ENCODE results near the gene NLGN1.

Gene NLGN1

DNA sequence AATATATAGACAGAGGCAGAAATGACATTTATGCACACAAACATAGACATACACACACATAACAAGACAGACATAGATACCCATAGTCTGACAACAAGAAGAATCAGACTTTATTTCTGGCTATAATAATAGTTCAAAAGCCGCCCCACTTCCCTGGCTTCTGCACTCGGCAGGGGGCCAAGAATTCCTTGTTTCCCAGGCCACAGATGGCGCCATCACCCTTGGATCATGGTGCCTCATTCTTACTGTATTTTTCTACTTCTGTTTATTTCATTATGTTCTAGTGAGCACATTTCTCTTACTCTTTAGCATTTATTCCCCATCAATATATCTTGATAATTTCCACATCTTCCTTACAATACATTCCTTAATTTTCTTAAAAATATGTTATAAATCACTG is 387.5 kb downstream of the NLGN1 start:
- TF ChIP-seq, protein P1, sequence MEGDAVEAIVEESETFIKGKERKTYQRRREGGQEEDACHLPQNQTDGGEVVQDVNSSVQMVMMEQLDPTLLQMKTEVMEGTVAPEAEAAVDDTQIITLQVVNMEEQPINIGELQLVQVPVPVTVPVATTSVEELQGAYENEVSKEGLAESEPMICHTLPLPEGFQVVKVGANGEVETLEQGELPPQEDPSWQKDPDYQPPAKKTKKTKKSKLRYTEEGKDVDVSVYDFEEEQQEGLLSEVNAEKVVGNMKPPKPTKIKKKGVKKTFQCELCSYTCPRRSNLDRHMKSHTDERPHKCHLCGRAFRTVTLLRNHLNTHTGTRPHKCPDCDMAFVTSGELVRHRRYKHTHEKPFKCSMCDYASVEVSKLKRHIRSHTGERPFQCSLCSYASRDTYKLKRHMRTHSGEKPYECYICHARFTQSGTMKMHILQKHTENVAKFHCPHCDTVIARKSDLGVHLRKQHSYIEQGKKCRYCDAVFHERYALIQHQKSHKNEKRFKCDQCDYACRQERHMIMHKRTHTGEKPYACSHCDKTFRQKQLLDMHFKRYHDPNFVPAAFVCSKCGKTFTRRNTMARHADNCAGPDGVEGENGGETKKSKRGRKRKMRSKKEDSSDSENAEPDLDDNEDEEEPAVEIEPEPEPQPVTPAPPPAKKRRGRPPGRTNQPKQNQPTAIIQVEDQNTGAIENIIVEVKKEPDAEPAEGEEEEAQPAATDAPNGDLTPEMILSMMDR (IDR thresholded peaks at IDR 0.05; ENCODE audit: borderline replicate concordance, insufficient read depth, low read depth, low read length) = no peak
- no peak overlapping the region for H3K4me3 ChIP-seq (ENCODE audit: low read depth, low read length)

DNA sequence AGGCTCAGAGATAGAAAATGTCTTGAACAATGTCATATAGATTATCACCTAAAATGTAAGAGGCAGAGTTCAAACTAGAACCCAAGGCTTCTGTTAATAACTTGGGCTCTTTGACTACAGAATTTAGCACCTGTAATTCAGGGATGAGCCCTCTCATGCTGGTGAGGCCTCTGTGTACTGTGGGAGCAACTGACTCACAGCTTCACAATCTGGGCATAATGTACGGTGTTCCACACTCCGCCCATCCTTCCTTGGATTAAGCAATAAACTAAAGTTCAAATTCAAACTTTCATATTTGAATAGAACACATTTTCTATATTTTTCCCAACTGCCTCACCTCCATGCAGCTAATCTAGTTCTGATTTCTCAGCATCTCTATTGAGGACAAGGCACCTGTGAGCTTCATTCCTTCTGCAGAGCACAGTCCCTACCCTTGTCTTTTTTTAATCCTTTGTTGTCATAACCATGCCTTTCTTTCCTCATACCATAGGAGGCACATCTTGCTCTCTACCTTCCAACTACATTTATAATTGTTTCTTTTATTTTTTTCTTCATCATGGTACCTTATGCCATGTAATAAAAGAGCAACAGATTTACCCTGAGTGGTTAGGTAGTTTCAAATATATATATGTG is 392.1 kb downstream of the NLGN1 start:
- TF ChIP-seq, protein P1 (IDR thresholded peaks at IDR 0.05; ENCODE audit: borderline replicate concordance, insufficient read depth, low read depth, low read length) = no peak
- H3K4me3 ChIP-seq (ENCODE audit: low read depth, low read length) = no peak overlapping the region

DNA sequence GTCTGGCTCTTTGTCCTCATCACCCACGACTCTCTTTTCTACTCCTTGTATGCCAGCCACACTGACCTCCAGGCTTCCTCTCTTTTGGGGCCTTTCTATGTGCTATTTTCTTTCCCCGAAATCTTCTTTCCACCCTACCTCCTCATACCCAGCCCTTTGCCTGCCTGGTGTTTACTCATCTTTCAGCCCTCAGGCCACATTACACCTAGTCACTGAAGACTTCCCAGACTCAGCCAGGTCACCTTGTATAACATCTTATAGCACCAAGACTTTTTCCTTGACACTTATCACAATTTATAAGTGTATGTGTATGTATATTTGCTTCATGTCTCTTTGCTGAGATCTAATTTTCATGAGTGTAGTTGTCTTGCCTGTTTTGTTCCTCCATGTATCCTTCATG is 396.4 kb downstream of the NLGN1 start:
- TF ChIP-seq, protein P1 (IDR thresholded peaks at IDR 0.05; ENCODE audit: borderline replicate concordance, insufficient read depth, low read depth, low read length) = no peak
- H3K4me3 ChIP-seq (ENCODE audit: low read depth, low read length) = no peak overlapping the region

DNA sequence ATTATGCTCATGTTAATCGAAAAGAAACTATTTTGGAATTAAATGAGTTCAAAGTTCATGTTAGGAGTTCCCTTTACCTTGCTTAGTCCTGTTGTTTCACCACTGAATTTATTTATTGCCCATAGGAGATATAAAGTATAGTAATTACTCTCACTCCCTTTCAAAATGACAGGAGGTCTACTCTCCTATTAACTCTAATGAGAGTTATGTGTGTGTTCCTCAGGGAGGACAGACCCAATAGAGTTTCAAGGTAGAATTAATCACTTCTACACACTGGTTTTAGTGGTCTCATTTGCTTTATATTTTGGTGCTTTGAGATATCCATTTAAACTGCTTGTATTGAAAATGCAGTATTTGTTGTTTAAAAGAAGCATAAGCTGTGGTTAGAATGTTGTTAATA is 398.9 kb downstream of the NLGN1 start:
- no peak overlapping the region for H3K4me3 ChIP-seq (ENCODE audit: low read depth, low read length)

DNA sequence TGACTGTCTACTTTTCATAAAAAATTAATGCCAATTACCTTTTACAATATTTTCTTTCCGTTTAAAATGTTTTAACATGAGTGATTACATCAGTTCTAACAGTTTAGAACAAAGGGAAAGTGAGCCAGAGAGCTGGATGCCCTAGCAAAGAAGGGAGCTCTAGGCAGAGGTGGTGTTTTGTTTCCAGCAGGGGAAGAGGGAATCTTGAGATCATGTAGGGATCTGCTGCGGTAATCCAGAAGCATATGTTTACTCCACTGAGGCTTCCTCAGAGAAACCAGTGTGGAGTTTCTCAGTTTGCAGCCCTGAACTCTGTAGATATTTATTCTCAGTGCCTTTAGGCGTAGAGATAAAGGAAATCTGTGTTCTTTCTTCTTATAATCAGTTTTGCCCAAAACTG is 399.3 kb downstream of the NLGN1 start:
- H3K4me3 ChIP-seq (ENCODE audit: low read depth, low read length) = no peak overlapping the region
- TF ChIP-seq, protein P1 (IDR thresholded peaks at IDR 0.05; ENCODE audit: borderline replicate concordance, insufficient read depth, low read depth, low read length) = no peak

More for the DNA sequence above, 398.9 kb downstream of the NLGN1 start:
- TF ChIP-seq, protein P1 (IDR thresholded peaks at IDR 0.05; ENCODE audit: borderline replicate concordance, insufficient read depth, low read depth, low read length) = no peak

DNA sequence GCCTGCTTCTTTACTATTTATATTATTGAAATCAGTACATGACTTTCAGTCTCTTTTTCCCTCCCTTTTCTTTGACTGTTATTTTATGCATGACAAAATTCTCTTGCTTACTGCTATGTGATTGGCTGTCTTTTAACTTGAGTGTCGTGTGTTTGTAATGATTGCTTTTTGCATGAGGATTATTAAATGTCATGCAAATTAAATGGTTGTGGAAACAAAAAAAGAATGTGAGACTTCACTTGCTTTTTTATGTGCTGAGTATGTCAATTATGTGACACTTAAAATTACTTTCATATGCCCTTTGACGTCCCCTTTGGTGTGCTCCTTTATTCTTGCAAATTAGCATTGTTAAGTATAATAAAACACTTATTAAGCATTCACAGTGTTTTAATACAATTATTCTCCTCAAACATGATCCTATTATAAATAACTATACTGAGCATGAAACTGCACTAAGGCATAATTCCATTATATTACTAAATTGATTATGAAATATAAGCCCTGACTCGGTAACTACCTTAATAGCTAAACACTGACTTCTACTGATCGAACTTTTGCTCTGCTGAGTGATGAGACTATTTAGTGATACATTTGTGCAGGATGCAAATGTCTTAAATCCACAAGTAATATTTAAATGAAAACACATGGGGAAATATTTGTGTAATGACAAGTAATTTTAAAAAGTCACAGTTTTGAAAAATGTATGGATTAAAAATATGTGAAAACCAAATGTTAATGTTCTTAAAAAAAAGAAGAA is 401.7 kb downstream of the NLGN1 start:
- TF ChIP-seq, protein P1 (IDR thresholded peaks at IDR 0.05; ENCODE audit: borderline replicate concordance, insufficient read depth, low read depth, low read length) = no peak

DNA sequence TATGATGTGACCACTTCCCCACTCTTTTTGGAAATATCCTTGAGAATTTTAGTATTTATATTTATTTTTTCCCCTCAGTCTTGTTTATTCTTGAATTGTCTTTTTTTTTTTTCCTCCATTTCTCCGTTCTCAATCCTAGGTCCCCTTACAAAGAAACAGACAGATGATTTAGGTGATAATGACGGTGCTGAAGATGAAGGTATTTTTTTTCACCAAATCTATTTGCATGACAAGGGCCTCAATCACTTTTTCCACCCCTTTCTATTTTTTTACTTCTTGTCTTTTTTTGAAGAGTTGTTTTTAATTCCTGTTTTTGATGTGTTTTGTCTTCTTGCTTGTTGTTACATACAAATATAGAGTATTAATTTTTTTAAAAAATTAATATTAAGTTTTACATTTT is 402.6 kb downstream of the NLGN1 start:
- TF ChIP-seq, protein P1 (IDR thresholded peaks at IDR 0.05; ENCODE audit: borderline replicate concordance, insufficient read depth, low read depth, low read length) = no peak
- no peak overlapping the region for H3K4me3 ChIP-seq (ENCODE audit: low read depth, low read length)

More for the DNA sequence above, 401.7 kb downstream of the NLGN1 start:
- H3K4me3 ChIP-seq (ENCODE audit: low read depth, low read length) = no peak overlapping the region

All from GM12875 (cell line).